ENCODE results near the gene PCOLCE2. TPM values are rescaled to one million over a fixed set of nuclear protein-coding genes. Genes with fewer than 3 reads are reported as not detected.

PCOLCE2 gene
- total and polyA plus RNA-seq, 8 donors, result 0.75 to 26.9 (median 3.7) TPM; not detected in 2

- no peaks in the 10 kb centered on the region for H3K27me3 ChIP-seq
- no peak overlapping the region for H3K4me3 ChIP-seq
- TF ChIP-seq EP300 (IDR thresholded peaks at IDR 0.05), result no peak
- no peak for TF ChIP-seq CTCF (IDR thresholded peaks at IDR 0.05)
- TF ChIP-seq POLR2A (IDR thresholded peaks at IDR 0.05), result no peak
- no peak for TF ChIP-seq POLR2AphosphoS5 (IDR thresholded peaks at IDR 0.05)
- intact Hi-C loops (cut with DNase I; ENCODE audit: low total_unique reads), result no loop called here
- no peaks in the 10 kb centered on the region for H3K36me3 ChIP-seq
- DNase-seq, result no peak
- no peaks in the 10 kb centered on the region for H3K4me1 ChIP-seq
- WGBS, 5 donors, result 90 to 100% (median 92%) methylated on average over 3 of the region's 3 CpGs
- peaks cover 0 to 6% (median 0%) of the 10 kb centered on the region in 4 donors for H3K9me3 ChIP-seq
- H3K27ac ChIP-seq, result no peak overlapping the region
Measured at GRCh38 chr3:142926368-142926944, 37.6 kb upstream of the PCOLCE2 start.

GRCh38 chr3:142925140-142925539 is 36.3 kb upstream of the PCOLCE2 start:
- Histone ChIP-seq H3K4me1 (no peaks in the 10 kb centered on the region), H3K9me3 (peaks cover 0 to 6% (median 0%) of the 10 kb centered on the region in 4 donors), H3K27me3 (no peaks in the 10 kb centered on the region), H3K27ac (no peak overlapping the region), H3K4me3 (no peak overlapping the region), H3K36me3 (no peaks in the 10 kb centered on the region)
- no peak for DNase-seq
- intact Hi-C loops (cut with DNase I; ENCODE audit: low total_unique reads), result no loop called here
- TF ChIP-seq CTCF (IDR thresholded peaks at IDR 0.05) (no peak), POLR2A (IDR thresholded peaks at IDR 0.05) (no peak), EP300 (IDR thresholded peaks at IDR 0.05) (no peak), POLR2AphosphoS5 (IDR thresholded peaks at IDR 0.05) (no peak)

GRCh38 chr3:142923694-142924093 is 34.8 kb upstream of the PCOLCE2 start:
- no peak for TF ChIP-seq POLR2AphosphoS5 (IDR thresholded peaks at IDR 0.05)
- TF ChIP-seq POLR2A (IDR thresholded peaks at IDR 0.05), result no peak
- TF ChIP-seq EP300 (IDR thresholded peaks at IDR 0.05), result no peak
- no peak for TF ChIP-seq CTCF (IDR thresholded peaks at IDR 0.05)
- intact Hi-C loops (cut with DNase I; ENCODE audit: low total_unique reads), result no loop called here
- Histone ChIP-seq H3K27me3 (no peaks in the 10 kb centered on the region), H3K27ac (no peak overlapping the region), H3K4me3 (no peak overlapping the region), H3K36me3 (no peaks in the 10 kb centered on the region), H3K4me1 (no peaks in the 10 kb centered on the region), H3K9me3 (peaks cover 0 to 6% (median 0%) of the 10 kb centered on the region in 4 donors)
- DNase-seq, result no peak

- 63 to 82% (median 76%) methylated on average over 2 of the region's 2 CpGs for WGBS, 5 donors
Measured at GRCh38 chr3:142916605-142917004, 27.7 kb upstream of the PCOLCE2 start.

More at GRCh38 chr3:142916605-142917004, 27.7 kb upstream of the PCOLCE2 start:
- Histone ChIP-seq H3K27ac (no peak overlapping the region), H3K27me3 (peaks cover 0 to 6% (median 0%) of the 10 kb centered on the region in 3 donors), H3K36me3 (no peaks in the 10 kb centered on the region), H3K4me3 (no peak overlapping the region), H3K4me1 (no peaks in the 10 kb centered on the region), H3K9me3 (no peaks in the 10 kb centered on the region)
- intact Hi-C loops (cut with DNase I; ENCODE audit: low total_unique reads), result no loop called here
- DNase-seq, result no peak
- no peak for TF ChIP-seq CTCF (IDR thresholded peaks at IDR 0.05)
- TF ChIP-seq POLR2AphosphoS5 (IDR thresholded peaks at IDR 0.05), result no peak
- TF ChIP-seq POLR2A (IDR thresholded peaks at IDR 0.05), result no peak
- TF ChIP-seq EP300 (IDR thresholded peaks at IDR 0.05), result no peak
